HG02884 (cell line): ENCODE data around the gene HNRNPAB.

ENCODE experiments used
- ATAC-seq: cut with Tn5 transposase; IDR thresholded peaks from one replicate; pipeline ENCODE4 v1.9.1; 2021; ENCODE audit warnings: mild to moderate bottlenecking, moderate library complexity; ENCODE audit not compliant: unreplicated experiment

HNRNPAB gene

DNA sequence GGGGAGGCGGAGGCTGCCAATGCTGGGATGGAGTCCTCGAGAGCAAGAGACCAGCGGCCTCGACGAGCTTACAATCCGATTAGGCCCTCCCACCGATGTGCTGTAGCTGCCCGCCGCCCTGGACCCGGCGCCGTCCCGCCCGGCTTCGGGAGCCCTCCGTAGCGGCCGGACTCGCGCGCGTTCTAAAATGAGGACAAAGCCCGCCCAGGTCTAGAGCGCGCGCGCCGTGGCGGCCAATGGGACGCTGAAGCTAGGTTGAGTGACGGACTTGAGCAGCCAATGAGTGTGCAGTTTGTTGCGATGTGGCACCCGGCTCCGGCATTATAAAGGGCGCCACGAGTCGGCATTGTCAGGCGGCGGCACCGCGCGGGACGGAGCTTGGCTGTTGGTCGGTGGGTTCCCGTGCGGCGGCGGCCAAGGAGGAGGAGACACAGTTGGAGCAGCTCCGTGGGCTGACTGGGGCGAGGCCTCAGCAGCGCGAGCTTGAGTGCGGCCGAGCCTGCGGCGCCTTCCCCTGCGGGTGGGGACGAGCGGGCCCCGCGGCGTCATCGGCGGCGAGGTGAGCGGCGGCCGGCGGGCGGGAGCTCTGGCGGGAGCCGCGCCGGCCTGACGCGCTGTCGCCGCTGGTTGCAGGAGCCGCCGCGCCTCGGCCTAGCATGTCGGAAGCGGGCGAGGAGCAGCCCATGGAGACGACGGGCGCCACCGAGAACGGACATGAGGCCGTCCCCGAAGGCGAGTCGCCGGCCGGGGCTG, at the start of gene HNRNPAB:
TSS of gene HNRNPAB (plus strand) at position 352 of the 753 bp plus-strand sequence. CDS start at position 657, 305 bp downstream.
- peak; percentile 72 for ATAC-seq

DNA sequence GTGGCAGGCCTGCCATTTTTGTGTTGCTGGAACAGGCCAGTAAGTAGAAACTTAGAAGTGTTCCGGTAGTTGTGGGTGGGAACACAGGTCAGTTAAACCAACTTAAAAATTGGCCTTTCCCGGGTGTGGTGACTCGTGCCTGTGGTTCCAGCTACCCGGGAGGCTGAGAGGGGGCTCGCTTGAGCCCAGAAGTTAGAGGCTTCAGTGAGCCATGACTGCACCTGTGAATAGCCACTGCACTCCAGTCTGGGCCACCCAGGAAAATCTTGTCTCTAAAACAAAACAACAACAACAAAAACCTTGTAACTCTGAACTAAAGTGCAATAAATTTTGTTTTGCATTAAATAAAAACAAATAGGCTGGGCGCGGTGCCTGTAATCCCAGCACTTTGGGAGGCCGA, 49.3 kb upstream of the HNRNPAB start:
- no peak for ATAC-seq

DNA sequence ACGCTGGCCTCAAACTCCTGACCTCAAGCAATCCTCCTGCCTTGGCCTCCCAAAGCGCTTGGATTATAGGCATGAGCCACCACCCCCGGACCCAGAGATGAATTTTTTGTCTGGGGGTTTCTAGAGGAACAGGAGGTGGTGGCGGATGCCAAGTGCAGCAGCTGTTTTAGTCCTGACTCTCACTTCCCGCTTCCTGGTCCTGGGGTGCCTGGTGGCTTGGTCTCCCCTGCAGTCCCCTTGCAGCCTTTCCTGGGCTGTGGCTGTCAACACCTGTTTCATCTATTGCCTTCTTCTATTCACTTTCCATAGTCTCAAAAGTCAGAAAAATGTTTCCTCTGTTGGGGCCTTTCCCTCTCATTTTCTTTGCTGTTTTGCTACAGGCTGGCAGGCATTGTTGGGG, 44.2 kb upstream of the HNRNPAB start:
- ATAC-seq = no peak

DNA sequence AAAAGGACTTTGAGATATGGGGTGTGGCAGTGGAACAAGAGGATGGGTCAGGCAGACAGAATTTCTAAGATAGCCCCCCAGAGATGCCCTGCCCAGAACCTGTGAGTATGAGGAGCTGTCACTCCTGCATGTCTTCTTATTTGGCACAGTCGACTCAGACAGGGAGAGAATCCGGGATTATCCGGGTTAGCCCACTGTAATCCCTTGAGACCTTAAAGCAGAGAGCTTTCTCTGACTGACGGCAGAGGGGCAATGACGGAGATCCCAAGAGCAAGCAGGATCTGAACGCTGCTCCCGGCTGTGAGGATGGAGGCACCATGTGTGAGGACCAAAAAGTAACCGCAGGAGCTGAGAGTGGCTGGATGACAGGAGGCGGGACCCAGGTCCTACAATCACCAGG, 41.9 kb upstream of the HNRNPAB start:
- ATAC-seq = no peak

DNA sequence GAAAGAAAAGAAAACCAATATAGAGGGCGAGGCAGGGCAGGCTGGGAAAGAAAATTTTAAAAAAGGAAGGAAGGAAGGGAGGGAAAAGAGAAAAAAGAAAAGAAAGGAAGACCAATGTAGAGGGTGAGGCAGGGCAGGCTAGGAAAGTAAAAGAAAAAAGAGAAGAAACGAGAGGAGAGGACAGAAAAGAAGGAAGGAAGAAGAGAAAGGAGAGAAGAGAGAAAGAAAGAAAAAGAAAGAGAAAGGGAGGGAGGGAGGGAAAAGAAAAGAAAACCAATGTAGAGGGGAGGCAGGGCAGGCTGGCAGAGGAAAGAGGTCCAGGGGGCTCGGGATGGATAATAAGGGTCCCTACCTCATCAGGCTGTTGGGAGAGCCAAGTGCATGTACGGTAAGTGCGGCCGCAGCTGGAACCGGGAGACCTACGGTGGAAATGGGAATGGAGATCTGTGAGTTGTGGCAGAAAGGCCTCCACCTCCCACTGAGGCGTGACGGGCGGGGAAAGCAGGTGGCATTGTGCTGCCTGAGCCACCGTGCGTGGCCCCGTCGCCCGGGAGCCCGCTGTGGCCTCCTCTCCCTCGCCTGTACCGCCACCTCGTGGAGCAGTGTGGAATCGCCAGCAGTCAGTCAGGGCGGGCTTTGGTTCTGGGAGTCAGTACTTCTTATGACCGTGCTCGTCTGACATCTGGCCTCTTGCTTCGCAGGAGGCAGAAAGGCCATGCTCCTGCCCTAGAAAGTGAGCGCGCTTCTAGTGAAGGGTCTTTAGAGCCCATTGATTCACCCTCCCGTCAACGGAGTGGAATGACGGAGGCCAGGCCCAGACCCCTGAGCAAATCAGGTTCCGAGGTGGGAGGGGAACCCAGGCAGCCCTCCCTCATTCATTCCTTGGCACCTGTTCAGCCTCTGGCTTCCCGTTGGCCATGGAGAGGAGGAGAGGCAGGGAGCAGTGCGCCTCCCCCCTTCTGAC, 40.3 kb upstream of the HNRNPAB start:
- ATAC-seq = no peak

DNA sequence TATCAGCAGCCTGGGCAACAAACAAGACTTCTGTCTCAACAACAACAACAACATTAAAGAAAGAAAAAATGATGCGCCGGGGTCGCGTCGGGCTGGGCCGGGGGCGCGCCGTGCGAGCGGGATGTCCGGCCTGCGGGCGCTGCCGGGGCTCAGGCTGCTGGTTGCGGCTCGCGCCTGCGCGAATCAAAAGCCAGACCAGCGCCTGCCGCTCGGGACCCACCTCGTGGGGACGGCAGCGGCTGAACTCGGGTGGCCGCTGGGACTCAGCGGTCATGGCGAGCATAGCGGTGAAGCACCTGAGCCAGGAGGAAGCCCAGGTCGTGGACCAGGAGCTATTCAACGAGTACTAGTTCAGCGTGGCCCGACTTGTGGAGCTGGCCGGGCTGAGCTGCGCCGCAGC, 38.8 kb upstream of the HNRNPAB start:
- ATAC-seq = no peak

DNA sequence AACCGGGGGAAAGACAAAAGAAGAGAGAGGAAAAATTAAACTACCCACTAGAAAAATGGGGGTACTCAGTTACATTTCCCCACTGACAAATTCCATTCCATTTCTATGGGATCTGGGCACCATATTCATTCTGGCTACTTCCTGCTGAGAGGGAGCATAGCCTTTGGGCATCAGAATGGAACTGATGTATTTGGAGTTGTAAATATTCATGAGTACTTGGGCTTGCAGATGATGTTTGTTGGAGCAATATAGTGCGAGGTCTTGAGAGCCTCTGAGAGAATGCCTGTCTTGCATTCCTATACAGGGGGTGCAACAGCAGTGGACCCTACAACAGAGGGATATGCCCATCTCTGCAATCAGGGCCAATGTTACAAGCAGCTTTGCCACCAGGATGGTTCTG, 33.9 kb upstream of the HNRNPAB start:
- ATAC-seq = no peak

DNA sequence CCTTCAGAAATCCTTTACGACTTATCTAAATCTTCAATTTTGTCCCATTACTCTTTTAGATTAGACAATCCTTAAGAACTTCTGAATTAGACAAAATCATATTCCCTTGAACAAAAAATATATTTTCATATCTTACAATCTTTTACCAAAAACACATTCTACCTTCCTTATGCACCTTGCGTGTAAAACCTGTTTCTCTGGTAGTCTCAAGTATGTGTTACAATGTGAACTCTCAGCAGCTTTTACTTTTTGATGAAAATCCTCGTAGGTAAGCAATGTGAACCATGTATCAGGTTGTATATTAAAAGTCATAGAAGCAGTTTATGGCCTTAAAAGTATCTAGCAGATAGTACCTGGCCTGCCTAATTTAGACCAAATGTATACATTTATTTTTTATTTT, 29.9 kb upstream of the HNRNPAB start:
- ATAC-seq = no peak

DNA sequence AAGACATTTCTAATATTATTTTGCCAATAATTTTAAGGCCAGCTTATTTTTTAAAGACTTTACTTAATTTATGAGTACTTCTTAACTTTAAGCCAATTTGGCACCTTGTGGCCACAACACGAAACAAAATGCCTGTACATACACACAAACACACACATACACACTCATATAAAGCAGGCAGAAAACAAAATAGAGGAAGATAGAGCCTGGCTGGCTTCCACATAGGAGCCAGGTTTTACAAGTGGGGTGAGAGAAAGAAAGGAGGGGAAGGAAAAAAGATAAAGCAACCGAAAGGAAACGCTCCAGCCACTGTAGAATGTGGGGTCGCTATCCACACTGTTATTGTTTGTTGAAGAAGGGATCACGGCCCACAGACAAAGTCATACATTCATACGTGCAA, 27.5 kb upstream of the HNRNPAB start:
- no peak for ATAC-seq

DNA sequence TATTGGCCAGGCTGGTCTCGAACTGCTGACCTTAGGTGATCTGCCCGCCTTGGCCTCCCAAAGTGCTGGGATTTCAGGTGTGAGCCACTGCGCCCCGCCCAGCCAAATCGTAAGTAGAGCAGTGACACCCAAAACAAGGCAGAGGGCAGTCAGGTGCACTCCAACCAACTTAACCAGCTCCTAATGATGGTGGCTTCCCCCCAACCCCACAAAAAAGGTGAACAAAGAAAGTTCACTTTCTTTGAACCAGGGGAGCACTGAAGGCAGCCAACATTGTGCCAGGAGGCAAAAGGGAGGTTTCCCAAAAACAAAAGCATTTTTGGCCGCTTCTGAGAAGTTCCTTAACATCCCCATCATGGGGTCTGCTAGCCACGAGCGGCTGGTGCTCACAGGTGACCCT, 26.8 kb upstream of the HNRNPAB start:
- ATAC-seq = no peak

DNA sequence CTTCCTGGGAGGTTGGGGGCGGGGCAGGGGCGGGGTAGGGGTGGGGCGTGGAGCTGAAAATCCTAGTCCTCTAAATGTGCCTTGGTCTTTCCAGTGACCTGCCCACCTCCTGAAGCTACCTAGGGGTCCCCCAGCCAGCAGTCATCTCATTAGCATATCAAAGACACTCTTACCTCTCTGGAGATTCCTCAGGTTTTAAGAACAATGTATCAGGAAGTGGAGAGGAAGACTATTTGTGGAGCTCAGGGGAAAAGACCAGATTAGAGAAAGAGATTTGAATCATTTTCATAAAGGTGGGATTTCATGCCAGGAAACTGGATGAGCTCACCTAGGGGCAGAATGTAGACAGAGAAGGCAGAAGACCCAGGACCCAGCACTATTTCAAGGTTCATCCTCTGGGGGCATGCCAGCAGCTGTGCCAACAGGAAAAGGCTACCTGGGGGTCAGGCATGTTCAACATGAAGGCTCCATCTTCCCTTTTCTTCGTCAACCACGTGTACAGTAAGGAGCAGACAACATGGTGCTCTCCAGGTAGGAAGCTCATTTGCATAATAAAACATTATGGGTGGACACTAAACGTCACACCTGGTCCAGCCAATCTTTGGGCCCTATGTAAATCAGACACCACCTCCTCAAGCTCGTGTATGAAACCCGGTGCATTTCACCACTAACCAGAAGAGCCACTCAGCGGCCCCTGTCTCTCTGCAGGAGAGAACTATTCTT, 24.0 kb upstream of the HNRNPAB start:
- ATAC-seq = no peak

DNA sequence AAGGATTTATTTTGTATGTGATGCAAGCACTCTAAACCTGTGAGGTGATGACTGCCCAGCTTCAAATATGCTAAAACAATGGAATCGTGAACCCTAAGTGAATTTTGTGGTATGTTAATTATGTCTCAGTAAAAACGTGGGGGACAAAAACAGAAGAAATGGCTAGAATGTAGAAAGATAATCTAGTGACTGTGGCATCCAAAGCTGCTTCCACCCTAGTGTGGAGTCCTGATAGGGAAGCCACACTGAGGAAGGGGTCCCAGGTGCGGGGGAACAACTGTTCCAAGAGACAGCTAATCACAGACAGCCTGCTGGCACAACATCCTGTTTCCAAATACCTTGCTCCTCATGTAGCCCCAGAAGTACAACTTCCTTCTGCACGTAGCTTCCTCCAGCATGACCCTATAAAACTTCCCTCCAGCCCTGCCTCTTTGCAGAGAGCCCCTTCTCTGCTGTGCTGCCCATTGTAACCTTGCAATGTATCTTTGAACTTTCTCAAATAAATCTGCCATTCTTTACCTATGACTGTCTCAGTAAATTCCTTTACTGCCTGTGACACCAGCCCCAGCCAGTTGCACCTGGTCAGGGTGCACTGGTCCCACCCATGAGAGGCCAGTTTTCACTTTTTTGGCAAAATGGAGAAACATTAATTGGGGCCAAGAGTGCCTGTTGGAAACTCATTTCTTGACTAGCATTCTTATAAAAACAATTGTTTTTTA, 22.0 kb upstream of the HNRNPAB start:
- ATAC-seq = no peak

DNA sequence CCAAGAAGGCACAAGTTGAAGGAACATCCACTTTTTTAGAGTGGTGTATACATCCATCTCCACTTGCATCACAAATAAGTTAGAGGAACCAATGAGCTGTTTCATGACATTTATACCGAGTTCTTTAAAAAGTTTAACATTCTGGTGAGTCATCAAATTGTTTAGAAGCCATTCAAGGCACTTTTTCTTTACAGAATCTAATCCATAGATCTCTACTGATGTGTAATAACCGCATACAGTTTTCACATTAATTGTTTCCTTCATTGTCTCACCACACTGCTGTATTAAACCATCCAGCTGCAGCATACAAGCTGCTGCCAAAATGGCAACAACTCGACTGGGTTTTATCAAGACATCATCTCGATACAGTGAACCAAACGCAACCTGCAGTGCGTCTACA, 17.9 kb upstream of the HNRNPAB start:
- ATAC-seq = no peak

DNA sequence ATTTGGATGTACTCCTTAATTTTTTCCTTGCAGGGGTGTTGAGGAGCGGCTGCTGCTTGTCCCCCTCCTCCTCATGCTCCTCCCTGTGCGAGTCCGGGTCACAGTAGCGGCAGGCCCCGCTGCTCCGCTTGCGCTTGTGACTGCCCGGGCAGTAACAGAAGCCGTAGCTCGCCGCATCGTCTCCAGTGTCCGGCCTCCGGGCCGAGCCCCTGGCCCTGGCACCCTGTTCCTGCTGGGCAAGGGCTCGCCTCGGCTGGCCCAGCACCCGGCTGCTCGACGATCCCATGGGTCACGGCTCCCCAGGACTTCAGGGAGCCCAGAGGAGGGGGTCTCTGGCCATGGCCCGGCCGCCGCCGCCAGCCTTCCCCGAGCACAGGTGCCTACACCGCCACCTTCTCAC, 17.3 kb upstream of the HNRNPAB start, which contains the start of gene GMCL2:
TSS of gene GMCL2 (minus strand) at position 358 of the 400 bp plus-strand sequence. CDS start at position 286, 72 bp downstream.
- no peak for ATAC-seq

DNA sequence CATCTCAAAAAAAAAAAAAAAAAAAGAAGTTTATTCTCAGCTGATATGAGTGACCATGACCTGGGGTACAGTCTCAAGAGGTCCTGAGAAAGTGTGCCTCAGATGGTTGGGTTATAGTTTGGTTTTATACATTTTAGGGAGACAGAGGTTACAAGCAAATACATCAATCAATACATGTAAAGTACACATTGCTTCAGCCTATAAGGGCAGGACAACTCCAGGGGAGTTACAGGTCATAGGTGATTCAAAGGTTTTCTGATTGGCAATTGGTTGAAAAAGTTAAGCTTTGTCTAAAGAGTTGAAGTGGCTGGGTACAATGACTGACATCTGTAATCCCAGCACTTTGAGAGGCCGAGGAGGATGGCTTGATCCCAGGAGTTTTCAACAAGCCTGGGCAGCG, 14.9 kb upstream of the HNRNPAB start:
- no peak for ATAC-seq

DNA sequence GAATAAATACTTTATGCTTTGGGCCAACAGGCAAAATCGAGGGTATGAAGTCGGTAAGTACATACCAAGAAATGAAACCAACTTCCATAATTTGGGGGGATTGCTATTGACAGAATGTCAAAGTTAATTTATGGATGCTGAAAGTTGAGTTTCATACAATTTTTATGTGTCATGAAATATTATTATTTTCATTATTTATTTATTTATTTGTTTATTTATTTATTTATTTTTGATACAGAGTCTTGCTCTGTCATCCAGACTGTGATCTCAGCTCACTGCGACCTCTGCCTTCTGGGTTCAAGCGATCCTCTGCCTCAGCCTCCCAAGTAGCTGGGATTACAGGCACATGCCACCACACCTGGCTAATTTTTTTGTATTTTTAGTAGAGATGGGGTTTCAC, 12.7 kb upstream of the HNRNPAB start:
- no peak for ATAC-seq

DNA sequence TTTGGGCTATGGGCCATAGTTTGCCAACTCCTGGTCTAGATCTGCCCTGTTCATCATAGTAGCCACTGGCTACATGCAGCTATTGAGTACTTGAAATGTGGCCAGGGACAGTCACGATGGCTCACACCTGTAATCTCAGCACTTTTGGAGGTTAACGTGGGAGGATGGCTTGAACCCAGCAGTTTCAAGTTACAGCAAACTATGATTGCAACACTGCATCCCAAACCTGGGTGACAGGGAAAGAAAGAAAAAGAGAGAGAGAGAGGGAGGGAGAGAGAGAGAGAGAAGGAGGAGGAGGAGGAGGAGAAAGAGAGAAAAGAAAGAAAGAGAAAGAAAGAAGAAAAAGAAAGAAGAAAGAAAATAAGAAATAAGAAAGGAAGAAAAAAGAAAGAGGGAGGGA, 12.1 kb upstream of the HNRNPAB start:
- no peak for ATAC-seq

DNA sequence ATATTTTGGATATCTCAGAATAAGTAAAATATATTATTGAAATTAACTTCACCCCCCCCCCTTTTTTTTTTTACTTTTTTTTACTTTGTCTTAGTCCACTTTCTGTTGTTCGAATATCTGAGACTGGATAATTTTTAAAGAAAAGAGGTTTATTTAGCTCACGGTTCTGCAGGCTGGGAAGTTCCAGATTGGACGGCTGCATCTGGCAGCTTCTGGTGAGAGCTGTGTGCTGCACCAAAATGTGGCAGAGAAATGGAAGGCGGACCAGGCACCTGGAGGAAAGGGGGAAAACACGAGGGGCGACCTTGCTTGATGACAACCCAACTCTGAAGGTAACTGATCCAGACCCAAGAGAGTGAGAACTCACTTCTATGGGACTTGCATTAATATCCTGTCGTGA, 11.5 kb upstream of the HNRNPAB start:
- ATAC-seq = no peak

DNA sequence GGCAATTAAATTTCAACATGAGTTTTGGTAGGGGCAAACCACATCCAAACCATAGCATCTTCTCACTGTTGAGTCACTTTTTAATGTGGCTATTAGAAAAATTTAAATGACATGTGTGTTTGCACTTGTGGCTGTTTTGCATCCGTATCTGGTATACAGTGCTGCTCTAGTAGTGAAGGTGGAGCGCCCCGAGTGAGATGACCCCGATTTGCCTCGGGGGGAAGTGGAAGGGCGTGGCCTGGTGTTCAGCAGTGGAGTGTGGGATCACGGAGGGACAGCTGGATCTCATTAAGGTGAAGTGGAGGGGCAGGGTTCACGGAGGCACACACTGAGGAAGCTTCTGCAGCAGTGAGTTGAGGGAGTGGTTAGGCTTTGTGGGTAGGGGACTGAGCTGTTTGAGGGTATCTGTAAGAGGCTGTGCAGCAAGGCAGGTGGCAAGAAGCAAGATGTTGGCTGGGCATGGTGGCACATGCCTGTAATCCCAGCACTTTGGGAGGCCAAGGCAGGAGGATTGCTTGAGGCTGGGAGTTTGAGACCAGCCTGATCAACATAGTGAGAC, 11.0 kb upstream of the HNRNPAB start:
- no peak for ATAC-seq

DNA sequence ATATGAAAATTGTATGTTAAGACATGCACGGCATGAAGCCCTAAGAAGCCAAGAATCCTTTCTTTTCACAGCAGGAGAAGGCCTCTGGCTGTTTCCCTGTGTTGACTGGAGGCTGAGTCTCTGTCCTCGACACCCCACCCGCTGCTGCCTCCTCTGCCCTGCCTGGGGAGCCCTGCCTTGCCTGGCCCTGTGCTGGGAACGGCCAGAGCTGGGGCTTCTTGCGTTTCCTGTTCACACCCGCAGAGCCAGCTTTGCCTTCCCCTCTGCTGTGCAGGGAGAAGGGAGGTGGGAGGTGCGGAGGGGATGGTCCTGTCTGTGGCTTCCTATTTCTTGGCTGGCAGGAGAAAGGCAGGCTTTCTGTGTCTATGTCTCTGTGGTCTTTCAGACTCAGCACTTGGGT, 10.3 kb upstream of the HNRNPAB start:
- no peak for ATAC-seq
